ENCODE results near the gene ZFYVE28.
"Not testable (repeated sequence)": the region's sequence is repeated elsewhere in the genome, so short reads cannot be mapped to it uniquely, and the experiment has no call there.

The ZFYVE28 gene

GRCh38 chr4:2446656-2447564 lies 28.5 kb upstream of the ZFYVE28 start:
- no peak for DNase-seq

- DNase-seq, result no peak
These were observed 27.1 kb upstream of the ZFYVE28 start for GRCh38 chr4:2445571-2445970.

GRCh38 chr4:2445130-2445529 lies 26.7 kb upstream of the ZFYVE28 start:
- DNase-seq, result no peak

DNA sequence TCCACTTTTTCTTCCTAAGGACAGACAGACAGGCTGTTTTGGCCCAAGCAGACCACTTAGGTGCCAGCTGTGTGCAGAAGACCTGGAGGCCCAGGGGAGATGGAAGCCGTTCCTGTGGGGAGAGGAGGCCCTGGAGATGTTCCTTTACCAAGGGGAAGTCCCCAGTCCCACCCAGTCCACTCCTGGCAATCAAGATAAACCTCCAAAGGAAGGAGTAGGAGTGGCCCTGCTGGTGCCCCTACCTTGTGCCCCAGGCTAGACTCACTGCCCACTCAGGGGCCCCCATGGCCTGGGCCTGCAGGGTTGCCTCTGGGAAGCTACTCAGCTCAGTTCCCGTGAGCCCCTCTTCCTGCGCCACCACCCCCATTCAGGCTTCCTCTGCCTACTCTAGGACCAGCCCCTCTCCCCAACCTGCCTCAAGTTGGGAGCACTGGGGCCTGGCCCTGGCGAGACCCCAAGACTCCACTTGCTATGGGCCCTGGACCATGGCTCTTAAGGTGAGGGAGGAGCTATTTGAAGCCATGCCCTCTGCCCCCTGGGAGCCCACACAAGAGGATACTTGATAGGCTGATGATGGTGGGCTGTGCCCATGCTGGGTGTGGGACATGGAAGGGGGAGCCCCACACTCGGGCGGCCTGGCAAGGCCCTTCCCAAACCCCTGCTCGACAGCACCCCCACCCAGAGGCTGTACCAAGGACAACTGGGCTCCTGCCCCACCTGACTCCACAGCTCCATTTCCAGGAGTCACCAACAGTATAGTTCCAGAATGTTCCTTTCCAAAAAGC lies 25.7 kb upstream of the ZFYVE28 start:
- DNase-seq, result no peak

GRCh38 chr4:2443061-2443730 lies 24.8 kb upstream of the ZFYVE28 start:
- no peak for DNase-seq

GRCh38 chr4:2442175-2442993 lies 23.9 kb upstream of the ZFYVE28 start:
- no peak for DNase-seq

DNA sequence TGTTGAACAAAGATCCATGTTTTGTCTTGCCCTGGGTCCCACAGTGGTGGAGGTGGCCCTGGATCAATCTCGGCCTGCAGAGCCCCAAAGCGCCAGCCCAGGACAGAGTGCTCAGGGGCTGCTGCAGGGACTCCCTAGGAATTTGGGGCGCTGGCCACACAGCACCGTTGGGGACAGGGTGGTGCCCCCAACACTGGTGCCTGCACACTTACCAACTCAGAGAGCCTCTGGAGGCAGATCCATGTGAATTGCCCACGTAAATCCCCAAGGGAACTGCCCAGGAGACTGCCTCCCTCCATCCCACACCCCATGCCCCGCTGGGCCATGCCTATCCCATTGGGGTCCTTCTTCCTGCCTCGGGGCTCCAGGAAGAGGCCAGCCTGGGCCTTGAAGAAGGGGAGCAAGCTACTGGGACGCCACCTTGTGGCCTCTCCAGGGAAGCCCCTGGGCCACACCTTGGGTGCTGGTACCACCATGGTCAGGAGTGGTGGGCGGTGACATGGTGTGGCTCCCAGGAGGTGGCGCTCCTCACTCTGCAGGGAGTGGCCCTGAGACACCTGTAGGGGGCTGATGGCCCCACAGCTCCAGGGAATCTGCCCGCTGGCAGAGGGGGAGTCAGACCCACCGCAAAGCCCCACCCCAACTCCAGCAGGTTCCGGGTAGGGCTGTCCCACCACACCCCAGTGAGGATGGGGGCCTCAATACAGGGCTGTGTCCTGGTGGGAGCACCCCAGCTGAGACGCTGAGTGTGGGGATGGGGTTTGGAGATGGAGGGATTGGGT lies 23.1 kb upstream of the ZFYVE28 start:
- DNase-seq, result peak; percentile 71 to 76

- DNase-seq, result no peak
These were observed 20.6 kb upstream of the ZFYVE28 start for GRCh38 chr4:2438822-2439718.

GRCh38 chr4:2437475-2438215 lies 19.2 kb upstream of the ZFYVE28 start:
- DNase-seq, result no peak

DNA sequence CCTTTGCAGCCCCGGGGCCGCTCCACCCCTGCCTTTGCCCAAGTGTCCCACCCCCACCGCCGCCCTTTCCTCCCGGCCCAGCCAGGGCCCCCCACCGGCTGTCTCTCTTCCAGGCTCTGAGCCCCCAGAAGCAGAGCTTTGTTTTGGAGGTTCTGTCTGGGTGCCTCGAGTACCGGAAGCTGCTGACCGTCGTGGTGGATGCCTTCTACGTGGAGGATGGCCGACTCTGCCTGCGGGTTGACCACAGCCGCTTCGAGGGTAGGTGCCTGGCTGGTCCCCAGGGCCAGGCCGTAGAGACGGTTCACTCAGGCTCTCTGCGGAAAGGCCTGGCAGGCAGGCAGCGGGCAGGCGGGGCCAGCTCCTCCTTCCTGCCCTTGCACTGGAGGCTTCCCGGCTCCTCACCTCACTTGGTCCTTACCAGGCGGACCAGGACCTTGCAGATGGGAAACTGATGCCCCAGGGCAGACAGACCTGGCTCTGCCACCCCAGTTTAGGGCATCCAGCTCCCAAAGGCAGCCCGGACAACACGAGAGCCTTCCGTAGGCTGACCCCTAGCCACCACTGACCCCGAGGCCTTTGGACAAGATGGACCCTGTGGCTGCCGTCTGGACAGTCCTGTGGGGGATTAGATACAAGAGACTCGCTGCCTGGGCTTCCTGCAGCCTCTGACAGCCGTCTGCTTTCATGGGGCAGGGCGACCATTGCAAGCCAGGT lies 18.5 kb upstream of the ZFYVE28 start:
- DNase-seq, result no peak

DNA sequence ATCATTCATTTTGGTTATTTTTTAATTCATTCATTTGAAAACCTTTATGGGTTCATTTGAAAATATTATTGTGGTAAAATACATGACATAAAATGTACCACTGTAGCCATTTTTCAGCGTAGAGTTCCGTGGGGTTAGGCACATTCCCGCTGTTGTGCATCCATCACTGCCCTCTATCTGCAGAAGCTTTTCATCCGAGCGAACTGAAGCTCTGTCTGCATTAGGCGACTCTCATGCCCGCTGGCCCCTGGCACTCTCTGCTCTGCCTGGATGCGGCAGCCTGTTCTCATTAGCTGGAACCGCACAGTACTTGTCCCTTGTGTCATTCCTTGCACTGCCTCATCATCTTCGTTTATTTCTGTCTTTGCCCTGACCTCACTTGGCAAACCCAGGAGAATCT lies 17.9 kb upstream of the ZFYVE28 start:
- no peak for DNase-seq

- no peak for DNase-seq
These were observed 16.0 kb upstream of the ZFYVE28 start for GRCh38 chr4:2434420-2434819.

GRCh38 chr4:2433609-2434350 lies 15.3 kb upstream of the ZFYVE28 start:
- DNase-seq, result no peak

- no peak for DNase-seq
These were observed 14.6 kb upstream of the ZFYVE28 start for GRCh38 chr4:2432991-2433530.

DNA sequence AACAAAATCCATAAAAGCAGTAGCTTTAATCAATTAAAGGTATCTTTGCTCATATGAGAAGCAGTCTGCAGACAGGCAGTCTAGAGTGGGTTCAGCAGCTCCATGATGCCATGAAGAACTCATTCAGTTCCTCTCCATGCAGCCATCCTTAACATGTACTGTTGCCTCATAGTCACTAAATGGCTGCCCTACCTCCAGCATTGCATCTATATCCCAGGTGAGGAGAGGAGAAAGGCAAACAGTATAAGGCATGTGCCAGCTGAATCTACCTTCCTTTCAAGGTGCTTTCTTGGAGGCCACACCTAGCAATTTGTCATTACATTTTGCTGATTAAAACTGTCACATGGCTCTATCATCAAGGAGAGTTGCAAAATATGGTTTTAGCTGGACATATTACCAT lies 13.6 kb upstream of the ZFYVE28 start:
- no peak for DNase-seq

- DNase-seq, result not testable (repeated sequence)
These were observed 11.7 kb upstream of the ZFYVE28 start for GRCh38 chr4:2429945-2430757.

DNA sequence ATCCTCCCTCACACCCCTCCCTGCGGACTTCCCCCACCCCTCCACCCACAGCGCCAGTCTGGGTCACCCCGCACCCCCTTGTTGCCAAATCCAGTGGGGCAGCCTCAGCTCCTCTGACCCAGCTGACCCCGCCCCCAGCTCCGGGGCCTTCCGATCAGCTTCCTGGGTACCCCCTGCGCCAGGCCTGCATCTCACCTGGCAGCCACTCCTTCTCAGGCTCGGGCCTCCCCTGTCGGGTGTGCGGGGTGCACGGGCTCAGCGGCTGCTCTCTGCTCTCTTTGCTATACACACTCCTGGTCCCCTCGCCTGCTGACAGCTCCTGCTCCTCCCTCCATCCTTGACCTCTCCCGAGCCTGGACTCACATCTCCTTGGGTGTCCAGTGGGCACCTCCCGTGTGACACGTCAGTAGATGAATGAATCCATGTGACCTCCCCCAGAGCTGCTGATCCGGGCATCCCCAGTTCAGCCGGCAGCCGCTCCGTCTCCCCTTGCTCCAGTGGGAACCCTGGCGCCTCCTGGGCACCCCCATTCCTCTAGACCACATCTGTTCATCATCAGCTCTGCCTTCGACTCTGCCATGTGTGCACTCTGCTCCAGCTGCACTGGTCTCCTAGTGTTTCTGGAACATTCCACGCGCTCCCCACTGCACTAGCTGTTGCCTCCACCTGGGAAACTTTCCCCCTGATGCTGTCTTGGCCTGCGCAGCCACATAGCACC lies 10.2 kb upstream of the ZFYVE28 start:
- DNase-seq, result no peak
